Astrocyte (in vitro differentiated cells and primary cell): ENCODE data around the gene CPED1. TPM values are rescaled to one million over a fixed set of nuclear protein-coding genes. Genes with fewer than 3 reads are reported as not detected.

Experiments
- DNase-seq: peaks from one replicate; pipeline ENCODE4 v3.0.0-alpha.2; 2010; ENCODE audit warnings: low read depth
- FAIRE-seq: peaks from 2 replicates; lab custom pipeline; 2011; peaks lifted over from hg19 to GRCh38; lab: Jason Lieb, UNC
- H2AFZ ChIP-seq: 2 replicates; pipeline ENCODE4 v1.6.0; 2012; ENCODE audit warnings: low read depth, low read length, inconsistent platforms
- H3K27ac ChIP-seq: 2 replicates; pipeline ENCODE4 v1.5.1; 2011; ENCODE audit warnings: low read depth, low read length, inconsistent platforms
- H3K27me3 ChIP-seq: 2 replicates; pipeline ENCODE4 v1.6.0; 2011; ENCODE audit warnings: low read length, inconsistent platforms; ENCODE audit not compliant: insufficient read depth
- H3K36me3 ChIP-seq: 2 replicates; pipeline ENCODE4 v1.5.1; 2011; ENCODE audit warnings: low read length, inconsistent platforms; ENCODE audit not compliant: insufficient read depth
- H3K4me1 ChIP-seq: 2 replicates; pipeline ENCODE4 v1.5.1; 2011; ENCODE audit warnings: low read length, inconsistent platforms; ENCODE audit not compliant: insufficient read depth
- H3K4me2 ChIP-seq: 2 replicates; pipeline ENCODE4 v1.6.0; 2012; ENCODE audit warnings: low read length, inconsistent platforms
- H3K4me3 ChIP-seq: 2 replicates; pipeline ENCODE4 v1.5.1; 2011; ENCODE audit warnings: low read depth, mild to moderate bottlenecking, low read length, inconsistent platforms; ENCODE audit not compliant: insufficient read depth
- H3K79me2 ChIP-seq: 2 replicates; pipeline ENCODE4 v1.6.0; 2012; ENCODE audit warnings: mild to moderate bottlenecking, low read length, inconsistent platforms; ENCODE audit not compliant: insufficient read depth
- H3K9ac ChIP-seq: 2 replicates; pipeline ENCODE4 v1.6.0; 2012; ENCODE audit warnings: mild to moderate bottlenecking, low read length, inconsistent platforms
- H3K9me3 ChIP-seq: 2 replicates; pipeline ENCODE4 v1.5.1; 2012; ENCODE audit warnings: low read depth, mild to moderate bottlenecking, low read length, inconsistent platforms; ENCODE audit not compliant: insufficient read depth
- H4K20me1 ChIP-seq: 2 replicates; pipeline ENCODE4 v1.6.0; 2012; ENCODE audit warnings: low read length, inconsistent platforms; ENCODE audit not compliant: insufficient read depth
- H3K27ac Mint-ChIP-seq: one replicate; pipeline ENCODE4 v1.8.0; 2021; ENCODE audit warnings: mild to moderate bottlenecking, mixed read lengths; ENCODE audit not compliant: unreplicated experiment
- H3K27me3 Mint-ChIP-seq: one replicate; pipeline ENCODE4 v1.8.0; 2021; ENCODE audit warnings: low read depth, mixed read lengths; ENCODE audit not compliant: unreplicated experiment
- H3K36me3 Mint-ChIP-seq: one replicate; pipeline ENCODE4 v1.8.0; 2021; ENCODE audit warnings: low read depth, mixed read lengths; ENCODE audit not compliant: unreplicated experiment
- H3K4me1 Mint-ChIP-seq: one replicate; pipeline ENCODE4 v1.8.0; 2021; ENCODE audit warnings: low read depth, mixed read lengths; ENCODE audit not compliant: unreplicated experiment
- H3K4me3 Mint-ChIP-seq: one replicate; pipeline ENCODE4 v1.8.0; 2021; ENCODE audit warnings: mild to moderate bottlenecking, moderate library complexity, mixed read lengths; ENCODE audit not compliant: unreplicated experiment
- H3K9me3 Mint-ChIP-seq: one replicate; pipeline ENCODE4 v1.8.0; 2021; ENCODE audit warnings: mild to moderate bottlenecking, mixed read lengths; ENCODE audit not compliant: unreplicated experiment
- EZH2 ChIP-seq: IDR thresholded peaks from 2 replicates; pipeline ENCODE4 v1.6.1; 2012; ENCODE audit warnings: mild to moderate bottlenecking, low read length, inconsistent platforms; ENCODE audit not compliant: insufficient read depth
- total RNA-seq: library from RNA; stranded (reverse); gene quantifications from 2 replicates; pipeline ENCODE4 v1.2.1, GENCODE V29; 2021
- TF ChIP-seq, protein P1 (sequence below): IDR thresholded peaks from 2 replicates; pipeline ENCODE4 v1.5.1; 2011; ENCODE audit warnings: low read depth, mild to moderate bottlenecking, inconsistent platforms, low read length, moderate library complexity; ENCODE audit not compliant: insufficient read depth

CPED1 gene
- total RNA-seq, 1 donor from 2014 or later = 6.1 TPM

DNA sequence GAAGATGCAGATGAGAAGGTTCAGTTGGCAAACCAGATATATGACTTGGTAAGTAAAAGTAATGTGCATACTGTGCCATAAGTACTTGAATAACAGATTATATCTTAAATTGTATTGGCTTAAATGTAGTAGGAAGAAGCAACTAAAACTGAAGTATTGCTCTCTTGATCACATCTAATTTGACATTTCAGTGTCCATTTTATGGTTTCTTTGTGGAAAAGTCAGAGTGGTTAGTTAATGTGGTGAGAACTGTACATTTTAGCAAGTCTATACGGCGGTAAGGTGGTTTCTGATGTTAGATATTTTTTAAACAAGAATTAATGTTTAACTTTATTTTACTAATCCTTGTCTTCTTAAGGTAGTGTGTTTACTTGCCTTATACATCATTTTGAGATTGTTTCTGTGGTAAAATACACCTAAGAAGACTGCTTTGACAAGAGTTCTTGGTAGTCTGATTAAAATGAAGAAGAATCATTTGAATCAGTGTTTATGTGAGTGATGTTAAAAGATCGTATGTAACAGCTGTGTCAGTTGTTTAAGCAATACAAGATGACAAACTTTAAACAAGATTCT, 32.8 kb upstream of the CPED1 start:
- H4K20me1 ChIP-seq = peaks cover 11% of the 10 kb centered on the region
- no peak overlapping the region for H3K27ac ChIP-seq
- H3K27ac Mint-ChIP-seq = no peak overlapping the region
- H3K4me2 ChIP-seq = no peak overlapping the region
- no peaks in the 10 kb centered on the region for H3K36me3 Mint-ChIP-seq
- FAIRE-seq (no peak), DNase-seq (no peak)
- H3K4me1 Mint-ChIP-seq = peaks cover 4% of the 10 kb centered on the region
- no peak overlapping the region for H2AFZ ChIP-seq
- no peak overlapping the region for H3K4me3 ChIP-seq
- H3K36me3 ChIP-seq = peaks cover 11% of the 10 kb centered on the region
- TF ChIP-seq, protein P1, sequence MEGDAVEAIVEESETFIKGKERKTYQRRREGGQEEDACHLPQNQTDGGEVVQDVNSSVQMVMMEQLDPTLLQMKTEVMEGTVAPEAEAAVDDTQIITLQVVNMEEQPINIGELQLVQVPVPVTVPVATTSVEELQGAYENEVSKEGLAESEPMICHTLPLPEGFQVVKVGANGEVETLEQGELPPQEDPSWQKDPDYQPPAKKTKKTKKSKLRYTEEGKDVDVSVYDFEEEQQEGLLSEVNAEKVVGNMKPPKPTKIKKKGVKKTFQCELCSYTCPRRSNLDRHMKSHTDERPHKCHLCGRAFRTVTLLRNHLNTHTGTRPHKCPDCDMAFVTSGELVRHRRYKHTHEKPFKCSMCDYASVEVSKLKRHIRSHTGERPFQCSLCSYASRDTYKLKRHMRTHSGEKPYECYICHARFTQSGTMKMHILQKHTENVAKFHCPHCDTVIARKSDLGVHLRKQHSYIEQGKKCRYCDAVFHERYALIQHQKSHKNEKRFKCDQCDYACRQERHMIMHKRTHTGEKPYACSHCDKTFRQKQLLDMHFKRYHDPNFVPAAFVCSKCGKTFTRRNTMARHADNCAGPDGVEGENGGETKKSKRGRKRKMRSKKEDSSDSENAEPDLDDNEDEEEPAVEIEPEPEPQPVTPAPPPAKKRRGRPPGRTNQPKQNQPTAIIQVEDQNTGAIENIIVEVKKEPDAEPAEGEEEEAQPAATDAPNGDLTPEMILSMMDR = no peak
- no peak for TF ChIP-seq EZH2
- H3K27me3 ChIP-seq = no peaks in the 10 kb centered on the region
- no peaks in the 10 kb centered on the region for H3K9me3 Mint-ChIP-seq
- no peak overlapping the region for H3K9ac ChIP-seq
- no peak overlapping the region for H3K4me3 Mint-ChIP-seq
- peaks cover 23% of the 10 kb centered on the region for H3K79me2 ChIP-seq
- peaks cover 6% of the 10 kb centered on the region for H3K4me1 ChIP-seq
- H3K9me3 ChIP-seq = no peaks in the 10 kb centered on the region
- no peaks in the 10 kb centered on the region for H3K27me3 Mint-ChIP-seq

DNA sequence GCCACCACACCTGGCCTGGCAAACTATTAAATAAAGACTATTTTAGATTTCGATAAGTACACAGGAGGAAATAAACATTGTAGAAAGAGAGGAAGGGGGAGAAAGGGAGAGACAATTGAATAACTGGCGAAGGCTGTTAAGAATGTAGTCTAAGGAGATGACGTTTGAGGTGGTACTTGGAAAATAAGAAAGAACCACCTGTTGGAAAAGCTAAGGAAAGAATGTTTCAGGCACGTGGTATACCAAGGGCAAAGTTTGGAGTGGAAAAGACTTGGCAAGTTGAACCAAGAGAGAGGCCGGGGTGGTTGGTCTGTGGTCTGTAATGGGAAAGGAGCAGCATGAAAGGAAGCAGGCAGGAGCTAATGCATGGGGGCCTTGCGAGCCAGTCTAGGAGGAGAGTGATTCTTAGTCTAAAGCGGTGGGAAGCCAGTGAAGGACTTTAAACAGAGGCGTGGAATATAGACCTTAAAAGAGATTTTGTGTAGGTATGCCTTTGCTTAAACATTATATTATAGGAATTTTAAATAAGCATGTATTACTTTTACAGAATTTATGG, 28.5 kb upstream of the CPED1 start:
- Histone ChIP-seq H3K4me2 (no peak overlapping the region), H3K9ac (no peak overlapping the region), H3K4me3 (no peak overlapping the region), H4K20me1 (no peaks in the 10 kb centered on the region), H2AFZ (no peak overlapping the region), H3K4me1 (no peaks in the 10 kb centered on the region), H3K9me3 (no peaks in the 10 kb centered on the region), H3K27ac (no peak overlapping the region), H3K27me3 (no peaks in the 10 kb centered on the region), H3K36me3 (peaks cover 3% of the 10 kb centered on the region), H3K79me2 (peaks cover 4% of the 10 kb centered on the region)
- no peak overlapping the region for H3K27ac Mint-ChIP-seq
- no peak for FAIRE-seq
- no peaks in the 10 kb centered on the region for H3K4me1 Mint-ChIP-seq
- no peaks in the 10 kb centered on the region for H3K9me3 Mint-ChIP-seq
- no peaks in the 10 kb centered on the region for H3K36me3 Mint-ChIP-seq
- no peak overlapping the region for H3K4me3 Mint-ChIP-seq
- no peak for DNase-seq
- H3K27me3 Mint-ChIP-seq = no peaks in the 10 kb centered on the region
- TF ChIP-seq, protein P1 = no peak

DNA sequence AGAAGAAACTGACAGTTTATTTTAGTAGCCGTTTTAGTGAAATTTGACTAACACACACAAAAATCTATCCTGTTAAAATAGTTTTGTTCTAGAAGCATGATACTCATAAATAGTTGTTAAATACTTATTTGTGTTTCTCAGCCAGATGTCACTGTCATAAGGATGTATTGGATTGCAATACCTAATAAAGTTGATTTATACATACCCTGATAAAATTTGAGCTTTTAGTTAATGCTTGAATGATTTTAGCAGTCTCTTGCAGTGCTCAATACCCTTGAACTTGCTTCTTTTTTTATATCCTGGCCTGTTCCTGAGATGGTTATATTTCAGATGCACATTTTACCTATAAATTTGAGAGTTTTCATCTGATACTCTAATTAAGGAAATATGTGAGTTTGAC, 27.8 kb upstream of the CPED1 start:
- no peaks in the 10 kb centered on the region for H3K4me1 Mint-ChIP-seq

More for the DNA sequence above, 27.8 kb upstream of the CPED1 start:
- Histone ChIP-seq H3K36me3 (peaks cover under 1% of the 10 kb centered on the region), H2AFZ (no peak overlapping the region), H3K9ac (no peak overlapping the region), H3K27ac (no peak overlapping the region), H3K4me1 (no peaks in the 10 kb centered on the region), H3K4me2 (no peak overlapping the region), H3K79me2 (peaks cover 4% of the 10 kb centered on the region), H3K9me3 (no peaks in the 10 kb centered on the region), H3K27me3 (no peaks in the 10 kb centered on the region), H4K20me1 (no peaks in the 10 kb centered on the region), H3K4me3 (no peak overlapping the region)
- H3K27me3 Mint-ChIP-seq = no peaks in the 10 kb centered on the region
- no peak for TF ChIP-seq EZH2
- TF ChIP-seq, protein P1 = no peak
- no peaks in the 10 kb centered on the region for H3K9me3 Mint-ChIP-seq
- no peak overlapping the region for H3K4me3 Mint-ChIP-seq
- no peak for FAIRE-seq
- H3K27ac Mint-ChIP-seq = no peak overlapping the region
- DNase-seq = no peak
- no peaks in the 10 kb centered on the region for H3K36me3 Mint-ChIP-seq
